DOHH2 (cell line): ENCODE measurements around the gene ABCG1.
A peak's percentile ranks its signal among the peaks of the same experiment; 100 is the strongest.

Source experiments
- H3F3A ChIP-seq: fragments of 200-600 bp; sonication (generic), shearing (Covaris generic); 2 replicates; pipeline ENCODE4 v1.6.0; 2016; ENCODE audit warnings: antibody characterized with exemption, mild to moderate bottlenecking; ENCODE audit not compliant: control insufficient read depth, insufficient read depth
- H3K27ac ChIP-seq: fragments of 200-600 bp; sonication (generic); 2 replicates; pipeline ENCODE4 v1.5.1; 2014; ENCODE audit warnings: low read depth, mild to moderate bottlenecking, low read length, moderate library complexity
- H3K27me3 ChIP-seq: fragments of 200-600 bp; sonication (generic); 2 replicates; pipeline ENCODE4 v1.6.1; 2014; ENCODE audit warnings: mild to moderate bottlenecking, low read length, mixed read lengths; ENCODE audit not compliant: control insufficient read depth
- H3K36me3 ChIP-seq: fragments of 200-600 bp; sonication (generic); 2 replicates; pipeline ENCODE4 v1.6.1; 2014; ENCODE audit warnings: mild to moderate bottlenecking, low read length, moderate library complexity, mixed read lengths; ENCODE audit not compliant: control insufficient read depth
- H3K4me1 ChIP-seq: fragments of 200-600 bp; sonication (generic); 2 replicates; pipeline ENCODE4 v1.6.1; 2014; ENCODE audit warnings: mild to moderate bottlenecking, low read length, mixed read lengths; ENCODE audit not compliant: control insufficient read depth
- H3K4me2 ChIP-seq: fragments of 200-600 bp; sonication (generic); 2 replicates; pipeline ENCODE4 v1.6.0; 2014; ENCODE audit warnings: mild to moderate bottlenecking, low read length, moderate library complexity
- H3K4me3 ChIP-seq: fragments of 200-600 bp; sonication (generic); 2 replicates; pipeline ENCODE4 v1.5.1; 2014; ENCODE audit warnings: mild to moderate bottlenecking, low read length, mixed read lengths
- H3K79me2 ChIP-seq: fragments of 200-600 bp; sonication (generic); 2 replicates; pipeline ENCODE4 v1.6.1; 2014; ENCODE audit warnings: mild to moderate bottlenecking, low read length, mixed read lengths; ENCODE audit not compliant: control insufficient read depth
- H3K9me2 ChIP-seq: fragments of 200-600 bp; sonication (generic); replicated peaks from 2 replicates; pipeline ENCODE4 v1.6.1; 2014; ENCODE audit warnings: mild to moderate bottlenecking, low read length, mixed read lengths; ENCODE audit not compliant: control insufficient read depth
- H3K9me3 ChIP-seq: fragments of 200-600 bp; sonication (generic); 2 replicates; pipeline ENCODE4 v1.6.1; 2014; ENCODE audit warnings: antibody characterized with exemption, low read length, mixed read lengths; ENCODE audit not compliant: control insufficient read depth, insufficient read depth
- H4K20me1 ChIP-seq: fragments of 200-600 bp; sonication (generic); 2 replicates; pipeline ENCODE4 v1.6.0; 2014; ENCODE audit warnings: low read depth, mild to moderate bottlenecking, antibody characterized with exemption, low read length, moderate library complexity; ENCODE audit not compliant: control insufficient read depth, insufficient read depth
- CTCF ChIP-seq: fragments of 200-600 bp; sonication (generic); IDR thresholded peaks from one replicate; pipeline ENCODE4 v1.5.1; 2014; ENCODE audit warnings: antibody characterized with exemption, mild to moderate bottlenecking, low read depth, low read length; ENCODE audit not compliant: poor library complexity, severe bottlenecking
- EZH2phosphoT487 ChIP-seq: fragments of 200-600 bp; sonication (generic); IDR thresholded peaks from 2 replicates; pipeline ENCODE4 v1.6.1; 2017; ENCODE audit warnings: borderline replicate concordance, mild to moderate bottlenecking, antibody characterized with exemption, low read length, moderate library complexity, mixed read lengths

ABCG1 gene

GRCh38 chr21:42252778-42253340, 33.9 kb downstream of the ABCG1 start:
- Histone ChIP-seq H3K27ac (no peak overlapping the region), H3K9me2 (no peaks in the 10 kb centered on the region), H3K36me3 (no peaks in the 10 kb centered on the region), H3K9me3 (no peaks in the 10 kb centered on the region), H4K20me1 (no peaks in the 10 kb centered on the region), H3K4me3 (no peak overlapping the region), H3F3A (peaks cover 4% of the 10 kb centered on the region; the same call in 1 of the 2 replicates), H3K4me1 (peaks cover 34% of the 10 kb centered on the region), H3K27me3 (peaks cover 10% of the 10 kb centered on the region), H3K79me2 (no peaks in the 10 kb centered on the region), H3K4me2 (no peak overlapping the region)
- TF ChIP-seq CTCF (no peak), EZH2phosphoT487 (no peak)

GRCh38 chr21:42253466-42253865, 34.5 kb downstream of the ABCG1 start:
- peaks cover 10% of the 10 kb centered on the region for H3K27me3 ChIP-seq
- H3K4me2 ChIP-seq = no peak overlapping the region
- no peaks in the 10 kb centered on the region for H3K79me2 ChIP-seq
- TF ChIP-seq EZH2phosphoT487 = no peak
- no peaks in the 10 kb centered on the region for H3K9me2 ChIP-seq
- H3K9me3 ChIP-seq = no peaks in the 10 kb centered on the region
- H3F3A ChIP-seq = peaks cover 4% of the 10 kb centered on the region; the same call in 1 of the 2 replicates
- H3K36me3 ChIP-seq = no peaks in the 10 kb centered on the region
- 0 out of 2 replicates have a peak, but pooled peaks cover 3% of the 10 kb centered on the region for H4K20me1 ChIP-seq
- no peak overlapping the region for H3K4me3 ChIP-seq
- no peak overlapping the region for H3K27ac ChIP-seq
- H3K4me1 ChIP-seq = peaks cover 34% of the 10 kb centered on the region

DNA sequence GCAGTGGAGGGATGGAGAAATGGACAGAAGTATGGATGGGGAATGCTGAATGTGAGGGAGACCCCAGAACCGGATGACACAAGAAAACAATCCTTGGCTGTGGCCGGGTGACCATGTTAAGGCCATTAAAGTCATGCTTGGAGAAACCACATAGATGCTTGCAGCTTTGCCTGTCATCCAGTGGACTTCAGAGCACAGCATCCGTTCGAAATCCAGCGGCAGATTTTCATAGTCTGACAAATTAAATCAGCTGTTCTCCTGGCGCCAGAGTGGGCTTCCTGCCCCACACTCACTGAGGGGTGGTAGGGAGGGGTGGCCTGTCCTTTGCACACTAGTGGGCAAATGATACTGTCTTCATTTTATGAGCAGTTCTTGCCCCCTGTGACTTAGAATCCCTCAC, 35.1 kb downstream of the ABCG1 start:
- H3K9me2 ChIP-seq = no peaks in the 10 kb centered on the region
- no peaks in the 10 kb centered on the region for H3K36me3 ChIP-seq
- no peak overlapping the region for H3K27ac ChIP-seq
- H3K4me1 ChIP-seq = peaks cover 30% of the 10 kb centered on the region
- no peak overlapping the region for H3K4me2 ChIP-seq
- H3K27me3 ChIP-seq = peaks cover 10% of the 10 kb centered on the region
- H3F3A ChIP-seq = peaks cover under 1% of the 10 kb centered on the region; the same call in 1 of the 2 replicates
- no peaks in the 10 kb centered on the region for H3K9me3 ChIP-seq
- H3K79me2 ChIP-seq = no peaks in the 10 kb centered on the region
- TF ChIP-seq EZH2phosphoT487 (no peak), CTCF (no peak)
- 0 out of 2 replicates have a peak, but pooled peaks cover 3% of the 10 kb centered on the region for H4K20me1 ChIP-seq
- H3K4me3 ChIP-seq = no peak overlapping the region

- no peak overlapping the region for H3K4me3 ChIP-seq
Measured at GRCh38 chr21:42254651-42255601, 36.0 kb downstream of the ABCG1 start.

More at GRCh38 chr21:42254651-42255601, 36.0 kb downstream of the ABCG1 start:
- H3K27ac ChIP-seq = no peak overlapping the region
- H3K9me2 ChIP-seq = no peaks in the 10 kb centered on the region
- no peaks in the 10 kb centered on the region for H3F3A ChIP-seq
- H3K27me3 ChIP-seq = peaks cover 10% of the 10 kb centered on the region
- H3K4me1 ChIP-seq = peaks cover 22% of the 10 kb centered on the region
- no peaks in the 10 kb centered on the region for H3K79me2 ChIP-seq
- TF ChIP-seq CTCF = no peak
- no peak for TF ChIP-seq EZH2phosphoT487
- H4K20me1 ChIP-seq = 0 out of 2 replicates have a peak, but pooled peaks cover 3% of the 10 kb centered on the region
- H3K4me2 ChIP-seq = peak overlapping the region; percentile 12; the same call in 1 of the 2 replicates
- no peaks in the 10 kb centered on the region for H3K36me3 ChIP-seq
- no peaks in the 10 kb centered on the region for H3K9me3 ChIP-seq
